ENCODE results near the gene GRIN3B. TPM values are rescaled to one million over a fixed set of nuclear protein-coding genes. Genes with fewer than 3 reads are reported as not detected.
"Not testable (repeated sequence)": the region's sequence is repeated elsewhere in the genome, so short reads cannot be mapped to it uniquely, and the experiment has no call there.

The GRIN3B gene
- total RNA-seq, 4 donors from 2014 or later, result not detected

DNA sequence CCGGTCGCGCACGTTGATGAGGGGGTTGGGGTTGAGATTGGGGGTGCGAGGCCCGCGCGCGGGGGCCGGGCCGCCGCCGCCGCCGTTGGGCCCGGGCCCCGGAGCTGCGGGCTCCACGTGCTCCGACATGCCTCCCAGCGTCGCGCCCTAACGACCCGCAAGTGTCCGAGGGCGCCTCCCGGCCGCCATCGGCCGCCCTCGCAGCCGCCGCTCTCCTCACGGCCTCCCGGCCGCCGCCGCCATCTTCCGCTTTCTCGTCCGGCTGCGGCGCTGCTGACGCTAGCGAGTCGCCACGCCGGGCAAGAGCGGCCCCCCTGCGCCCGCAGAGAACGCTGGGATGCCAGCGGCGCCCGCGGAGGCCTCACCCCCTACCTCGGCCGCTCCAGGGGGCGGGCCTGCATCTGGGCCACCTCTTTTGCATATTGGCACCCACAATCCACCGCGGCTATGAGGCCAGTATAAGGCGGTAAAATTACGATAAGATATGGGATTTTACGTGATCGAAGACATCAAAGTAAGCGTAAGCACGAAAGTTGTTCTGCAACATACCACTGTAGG is 20.7 kb downstream of the GRIN3B start, which contains the start of gene TMEM259:
TSS of gene TMEM259 (minus strand) at position 256 of the 558 bp plus-strand sequence. CDS start at position 129, 127 bp downstream.
- H3K4me1 ChIP-seq, result peaks cover 0 to 72% (median 49%) of the 10 kb centered on the region in 3 donors
- peak; percentile 92 for ATAC-seq
- no peaks in the 10 kb centered on the region for H3K9me3 ChIP-seq
- H3K36me3 ChIP-seq, result peaks cover 0 to 5% of the 10 kb centered on the region in 2 donors
- H3K4me3 ChIP-seq, result peak within 1 kb of the TSS; percentile 73 to 85
- 0 to 2% methylated on average over 4 to 6 of the region's 68 CpGs for WGBS, 2 donors (ENCODE audit: low coverage in 1 of 2)
- TF ChIP-seq POLR2AphosphoS5 (IDR thresholded peaks at IDR 0.05), result peak; percentile 63
- peak; percentile 77 to 87 for TF ChIP-seq POLR2A (IDR thresholded peaks at IDR 0.05)
- no peak for TF ChIP-seq EP300 (IDR thresholded peaks at IDR 0.05)
- TF ChIP-seq, protein P1, sequence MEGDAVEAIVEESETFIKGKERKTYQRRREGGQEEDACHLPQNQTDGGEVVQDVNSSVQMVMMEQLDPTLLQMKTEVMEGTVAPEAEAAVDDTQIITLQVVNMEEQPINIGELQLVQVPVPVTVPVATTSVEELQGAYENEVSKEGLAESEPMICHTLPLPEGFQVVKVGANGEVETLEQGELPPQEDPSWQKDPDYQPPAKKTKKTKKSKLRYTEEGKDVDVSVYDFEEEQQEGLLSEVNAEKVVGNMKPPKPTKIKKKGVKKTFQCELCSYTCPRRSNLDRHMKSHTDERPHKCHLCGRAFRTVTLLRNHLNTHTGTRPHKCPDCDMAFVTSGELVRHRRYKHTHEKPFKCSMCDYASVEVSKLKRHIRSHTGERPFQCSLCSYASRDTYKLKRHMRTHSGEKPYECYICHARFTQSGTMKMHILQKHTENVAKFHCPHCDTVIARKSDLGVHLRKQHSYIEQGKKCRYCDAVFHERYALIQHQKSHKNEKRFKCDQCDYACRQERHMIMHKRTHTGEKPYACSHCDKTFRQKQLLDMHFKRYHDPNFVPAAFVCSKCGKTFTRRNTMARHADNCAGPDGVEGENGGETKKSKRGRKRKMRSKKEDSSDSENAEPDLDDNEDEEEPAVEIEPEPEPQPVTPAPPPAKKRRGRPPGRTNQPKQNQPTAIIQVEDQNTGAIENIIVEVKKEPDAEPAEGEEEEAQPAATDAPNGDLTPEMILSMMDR (IDR thresholded peaks at IDR 0.05), result peak in 2 of 4 experiments; percentile 9 to 29
- H3K27me3 ChIP-seq, result no peaks in the 10 kb centered on the region
- peak within 1 kb of the TSS; percentile 98 to 99 (median 99) for H3K27ac ChIP-seq

DNA sequence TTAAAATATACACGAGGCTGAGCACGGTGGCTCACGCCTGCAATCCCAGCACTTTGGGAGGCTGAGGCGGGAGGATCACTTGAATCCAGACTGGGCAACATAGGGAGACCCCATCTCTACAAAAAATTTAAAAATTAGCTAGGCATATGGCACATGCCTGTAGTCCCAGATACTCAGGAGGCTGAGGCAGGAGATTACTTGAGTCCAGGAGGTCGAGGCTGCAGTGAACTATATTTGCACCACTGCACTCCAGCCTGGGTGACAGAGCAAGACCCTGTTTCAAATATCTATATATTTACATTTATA is 23.6 kb downstream of the GRIN3B start:
- WGBS, 2 donors (ENCODE audit: low coverage in 1 of 2), result 73 to 79% methylated on average over 5 of the region's 5 CpGs
- not testable (repeated sequence) for ATAC-seq, H3K4me3 ChIP-seq, H3K36me3 ChIP-seq, H3K9me3 ChIP-seq, H3K27me3 ChIP-seq
- Histone ChIP-seq H3K27ac (peak overlapping the region in 2 of 4 donors; percentile 99), H3K4me1 (peaks cover 0 to 72% (median 25%) of the 10 kb centered on the region in 3 donors)

DNA sequence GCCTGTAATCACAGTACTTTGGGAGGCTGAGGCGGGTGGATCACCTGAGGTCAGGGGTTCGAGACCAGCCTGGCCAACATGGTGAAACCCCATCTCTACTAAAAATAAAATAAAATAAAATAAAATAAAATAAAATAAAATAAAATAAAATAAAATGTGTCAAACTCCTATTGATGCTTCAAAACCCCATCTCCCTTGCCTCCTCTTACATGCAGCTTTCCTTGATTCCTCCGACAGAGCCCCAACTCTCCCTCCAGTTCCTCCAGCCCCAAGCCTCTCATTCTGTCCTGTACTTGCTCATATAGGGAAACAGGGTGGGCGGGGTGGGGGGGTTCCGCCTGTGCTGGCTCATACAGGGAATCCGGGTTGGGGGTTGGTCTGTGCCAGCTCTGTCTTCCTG is 24.9 kb downstream of the GRIN3B start:
- WGBS, 2 donors (ENCODE audit: low coverage in 1 of 2), result 79 to 100% methylated on average over 1 to 6 of the region's 6 CpGs
- H3K4me1 ChIP-seq, result peaks cover 0 to 72% (median 20%) of the 10 kb centered on the region in 3 donors
- H3K27me3 ChIP-seq, H3K4me3 ChIP-seq, ATAC-seq, H3K9me3 ChIP-seq, H3K36me3 ChIP-seq: not testable (repeated sequence)
- H3K27ac ChIP-seq, result peak overlapping the region; percentile 96 to 99 (median 98)

DNA sequence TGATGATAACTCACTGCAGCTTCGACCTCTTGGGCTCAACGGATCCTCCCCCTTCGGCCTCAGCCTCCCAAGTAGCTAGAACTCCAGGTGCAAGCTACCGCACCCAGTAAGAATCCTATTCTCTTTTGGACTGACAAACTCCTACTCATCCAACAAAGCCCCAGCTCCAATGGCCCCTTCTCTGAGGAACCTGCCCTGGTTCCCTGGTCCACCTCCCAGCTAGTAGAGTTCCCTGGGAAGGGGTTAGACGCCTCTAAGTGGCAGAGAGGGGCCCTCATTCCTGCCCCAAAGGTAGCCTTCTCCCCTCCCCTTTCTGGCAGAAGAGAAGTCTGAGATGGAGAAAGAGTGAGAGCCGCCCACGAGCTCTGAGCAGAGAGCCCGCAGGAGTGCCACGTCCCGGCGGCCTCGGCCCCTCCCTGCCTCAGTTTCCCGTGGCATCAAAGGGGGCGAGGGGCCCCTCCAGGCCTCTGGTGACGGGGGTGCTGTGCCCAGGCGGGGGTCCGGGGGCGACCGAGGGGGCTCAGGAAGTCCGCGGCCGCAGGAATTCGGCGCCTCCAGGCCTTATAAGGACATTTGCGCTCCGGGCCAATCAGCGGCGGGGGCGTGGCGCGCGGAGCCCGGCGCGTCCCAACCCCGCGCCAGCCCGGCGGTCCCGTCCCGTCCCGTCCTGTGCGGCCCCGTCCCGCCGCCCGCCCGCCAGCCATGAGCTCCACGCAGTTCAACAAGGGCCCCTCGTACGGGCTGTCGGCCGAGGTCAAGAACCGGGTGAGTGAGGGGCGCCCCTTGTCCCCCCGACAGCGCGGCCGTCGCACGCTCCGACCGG is 26.0 kb downstream of the GRIN3B start, which contains the start of gene CNN2:
TSS of gene CNN2 (plus strand) at position 649 of the 823 bp plus-strand sequence. CDS start at position 703, 54 bp downstream.
- TF ChIP-seq EP300 (IDR thresholded peaks at IDR 0.05), result no peak
- TF ChIP-seq POLR2A (IDR thresholded peaks at IDR 0.05), result peak; percentile 97 to 98
- peak; percentile 97 for TF ChIP-seq POLR2AphosphoS5 (IDR thresholded peaks at IDR 0.05)

DNA sequence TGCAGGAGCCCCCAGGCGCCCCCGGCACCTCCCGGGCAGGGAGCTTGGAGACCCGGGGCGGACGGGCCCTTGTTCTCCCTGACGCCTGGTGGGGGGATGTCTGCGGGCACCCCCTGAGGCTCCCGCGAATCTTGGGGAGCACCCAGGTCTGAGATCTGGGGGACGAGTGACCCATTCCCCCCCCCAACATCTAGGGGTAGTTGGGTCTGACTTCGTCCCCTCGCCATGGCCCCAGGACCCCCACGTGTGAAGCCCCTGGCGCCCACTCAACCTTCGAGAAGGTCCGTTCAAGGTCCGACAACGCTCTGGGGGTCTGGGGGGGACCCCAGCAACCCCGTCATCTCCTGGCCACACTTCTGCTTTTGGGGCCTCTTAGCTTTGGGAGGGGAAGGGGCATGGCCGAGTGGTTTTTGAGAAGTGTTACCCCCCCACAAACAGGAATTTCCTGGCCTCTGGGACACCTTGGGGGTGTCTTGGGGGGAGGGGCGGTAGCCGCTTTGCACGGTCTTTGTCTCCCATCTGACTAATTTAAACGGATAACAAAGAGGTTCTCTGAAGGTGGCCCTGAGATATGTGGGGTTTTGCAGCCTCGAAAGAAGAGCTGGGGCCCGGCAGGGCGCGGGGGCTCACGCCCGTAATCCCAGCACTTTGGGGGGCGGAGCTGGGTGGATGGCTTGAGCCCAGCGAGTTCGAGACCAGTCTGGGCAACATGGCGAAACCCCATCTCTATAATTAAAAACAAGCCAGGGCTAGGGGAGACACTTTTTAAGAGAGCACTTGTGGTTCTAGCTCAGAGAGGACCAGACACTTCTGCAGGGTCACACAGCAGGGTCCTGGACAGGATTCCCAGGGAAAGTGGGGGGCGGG is 26.8 kb downstream of the GRIN3B start:
- H3K27me3 ChIP-seq, result peaks cover 4% of the 10 kb centered on the region
- 0 to 2% methylated on average over 9 to 10 of the region's 36 CpGs for WGBS, 2 donors (ENCODE audit: low coverage in 1 of 2)
- H3K4me1 ChIP-seq, result peaks cover 0 to 74% (median 16%) of the 10 kb centered on the region in 3 donors
- peak overlapping the region; percentile 96 to 99 (median 98) for H3K27ac ChIP-seq
- H3K4me3 ChIP-seq, result peak overlapping the region; percentile 82 to 95
- H3K9me3 ChIP-seq, result no peaks in the 10 kb centered on the region
- peaks cover 0 to 13% of the 10 kb centered on the region in 2 donors for H3K36me3 ChIP-seq
- ATAC-seq, result no peak
- TF ChIP-seq POLR2AphosphoS5 (IDR thresholded peaks at IDR 0.05) (no peak), POLR2A (IDR thresholded peaks at IDR 0.05) (no peak)
- TF ChIP-seq, protein P1 (IDR thresholded peaks at IDR 0.05), result no peak

More for the DNA sequence above, 26.0 kb downstream of the GRIN3B start, which contains the start of gene CNN2:
- peaks cover 0 to 6% of the 10 kb centered on the region in 2 donors for H3K36me3 ChIP-seq
- peak within 1 kb of the TSS; percentile 82 to 95 for H3K4me3 ChIP-seq
- H3K9me3 ChIP-seq, result no peaks in the 10 kb centered on the region
- H3K27me3 ChIP-seq, result peaks cover 4% of the 10 kb centered on the region
- peak within 1 kb of the TSS; percentile 96 to 99 (median 98) for H3K27ac ChIP-seq
- peaks cover 0 to 79% (median 21%) of the 10 kb centered on the region in 3 donors for H3K4me1 ChIP-seq
- WGBS, 2 donors (ENCODE audit: low coverage in 1 of 2), result 42 to 69% methylated on average over 3 to 5 of the region's 63 CpGs
- ATAC-seq, result peak; percentile 76

DNA sequence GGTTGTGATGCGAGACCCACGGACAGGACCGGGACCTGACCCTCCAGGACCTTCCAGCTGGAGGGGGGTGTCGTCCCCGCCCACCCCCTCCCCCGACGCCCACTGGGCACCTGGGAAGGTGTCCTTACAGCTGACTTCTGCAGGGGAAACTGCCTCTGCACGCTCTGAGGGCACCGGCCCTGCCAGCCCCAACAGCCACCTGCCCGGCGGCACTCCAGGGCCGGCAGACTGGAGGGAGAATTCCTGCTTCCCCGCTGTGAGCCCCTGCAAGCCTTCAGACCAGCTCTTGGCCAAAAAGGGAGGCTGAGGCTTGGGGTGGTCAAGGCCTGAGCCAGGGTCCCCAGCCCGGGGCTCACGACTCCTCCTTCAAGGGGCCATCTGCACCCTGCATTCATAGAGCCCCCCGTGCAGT is 27.4 kb downstream of the GRIN3B start:
- TF ChIP-seq, protein P1 (IDR thresholded peaks at IDR 0.05), result no peak
- TF ChIP-seq EP300 (IDR thresholded peaks at IDR 0.05) (no peak), POLR2AphosphoS5 (IDR thresholded peaks at IDR 0.05) (no peak), POLR2A (IDR thresholded peaks at IDR 0.05) (no peak)
- ATAC-seq, result no peak
- no CpG with 5 or more reads among the region's 16 CpGs for WGBS, 2 donors (ENCODE audit: low coverage in 1 of 2)
- Histone ChIP-seq H3K27ac (peak overlapping the region; percentile 96 to 99 (median 98)), H3K4me3 (peak overlapping the region; percentile 82 to 95), H3K4me1 (peaks cover 0 to 67% (median 12%) of the 10 kb centered on the region in 3 donors), H3K9me3 (no peaks in the 10 kb centered on the region), H3K36me3 (peaks cover 0 to 19% of the 10 kb centered on the region in 2 donors), H3K27me3 (peaks cover 4% of the 10 kb centered on the region)
